Measurements from ENCODE around the gene AFDN.

AFDN gene

DNA sequence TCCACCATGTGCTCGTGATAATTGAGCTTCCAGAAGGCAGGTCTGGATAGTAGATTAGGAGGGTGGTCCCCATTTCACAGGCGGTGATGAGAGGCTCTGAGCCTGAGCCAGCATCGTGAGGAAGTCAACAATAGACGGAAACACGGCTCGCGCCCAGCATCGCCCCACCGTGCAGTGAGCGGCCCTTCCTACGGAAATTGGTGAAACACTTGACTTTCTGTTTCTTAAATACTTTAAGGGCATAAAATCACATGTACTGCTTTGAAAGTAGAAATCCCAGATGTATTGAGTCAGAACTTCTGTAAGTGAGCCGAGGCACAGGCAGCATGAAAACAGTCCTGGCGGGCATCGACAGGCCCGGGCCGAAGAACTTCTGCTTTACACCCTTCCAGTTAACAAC lies 166.5 kb downstream of the AFDN start:
- Histone ChIP-seq H3K9me3 (ENCODE audit: insufficient read depth, low read depth, low read length) (peaks cover 15% of the 10 kb centered on the region; the same call in 1 of the 2 replicates), H3F3A (ENCODE audit: low read depth) (no peaks in the 10 kb centered on the region), H3K4me3 (ENCODE audit: low read length, poor library complexity, severe bottlenecking) (no peak overlapping the region), H3K9ac (ENCODE audit: low read depth, low read length, poor library complexity, severe bottlenecking) (no peak overlapping the region), H3K79me2 (ENCODE audit: insufficient read depth, low read length) (no peaks in the 10 kb centered on the region), H3K4me1 (ENCODE audit: insufficient read depth, low read length, poor library complexity, severe bottlenecking) (no peaks in the 10 kb centered on the region), H4K20me1 (ENCODE audit: insufficient read depth, low read length, poor library complexity, severe bottlenecking) (no peaks in the 10 kb centered on the region), H2AFZ (ENCODE audit: low read length) (no peak overlapping the region), H3K27me3 (ENCODE audit: insufficient read depth, low read length, poor library complexity, severe bottlenecking) (no peaks in the 10 kb centered on the region), H3K36me3 (ENCODE audit: insufficient read depth, low read length) (no peaks in the 10 kb centered on the region), H3K9me2 (replicated peaks; ENCODE audit: low read depth, low read length) (no peaks in the 10 kb centered on the region), H3K4me2 (ENCODE audit: low read depth, low read length, poor library complexity, severe bottlenecking) (no peak overlapping the region)
- TF ChIP-seq, protein P1, sequence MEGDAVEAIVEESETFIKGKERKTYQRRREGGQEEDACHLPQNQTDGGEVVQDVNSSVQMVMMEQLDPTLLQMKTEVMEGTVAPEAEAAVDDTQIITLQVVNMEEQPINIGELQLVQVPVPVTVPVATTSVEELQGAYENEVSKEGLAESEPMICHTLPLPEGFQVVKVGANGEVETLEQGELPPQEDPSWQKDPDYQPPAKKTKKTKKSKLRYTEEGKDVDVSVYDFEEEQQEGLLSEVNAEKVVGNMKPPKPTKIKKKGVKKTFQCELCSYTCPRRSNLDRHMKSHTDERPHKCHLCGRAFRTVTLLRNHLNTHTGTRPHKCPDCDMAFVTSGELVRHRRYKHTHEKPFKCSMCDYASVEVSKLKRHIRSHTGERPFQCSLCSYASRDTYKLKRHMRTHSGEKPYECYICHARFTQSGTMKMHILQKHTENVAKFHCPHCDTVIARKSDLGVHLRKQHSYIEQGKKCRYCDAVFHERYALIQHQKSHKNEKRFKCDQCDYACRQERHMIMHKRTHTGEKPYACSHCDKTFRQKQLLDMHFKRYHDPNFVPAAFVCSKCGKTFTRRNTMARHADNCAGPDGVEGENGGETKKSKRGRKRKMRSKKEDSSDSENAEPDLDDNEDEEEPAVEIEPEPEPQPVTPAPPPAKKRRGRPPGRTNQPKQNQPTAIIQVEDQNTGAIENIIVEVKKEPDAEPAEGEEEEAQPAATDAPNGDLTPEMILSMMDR (conservative IDR thresholded peaks at IDR 0.05; ENCODE audit: low read length), result no peak
- no peak for TF ChIP-seq EZH2phosphoT487 (IDR thresholded peaks at IDR 0.05; ENCODE audit: borderline replicate concordance)

DNA sequence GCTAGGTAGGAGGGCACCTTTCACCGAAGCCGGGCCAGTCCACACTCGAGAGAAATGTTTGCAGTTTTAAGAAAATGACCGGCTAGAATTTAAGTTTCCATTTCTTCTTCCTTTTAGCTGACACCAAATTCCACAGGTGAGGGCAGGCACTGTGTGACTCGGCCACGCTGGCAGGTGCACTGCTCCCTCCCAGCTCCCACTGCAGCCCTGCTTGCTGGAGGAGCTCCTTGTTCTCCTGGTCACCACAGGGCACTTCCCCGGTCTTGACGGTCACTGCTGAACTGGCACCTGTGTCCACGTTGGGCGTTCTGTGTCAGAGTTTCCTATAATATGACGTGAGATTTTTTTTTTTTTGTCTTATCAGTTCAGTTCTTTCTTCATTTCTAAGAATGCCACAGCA lies 167.1 kb downstream of the AFDN start:
- TF ChIP-seq, protein P1 (conservative IDR thresholded peaks at IDR 0.05; ENCODE audit: low read length), result no peak
- TF ChIP-seq EZH2phosphoT487 (IDR thresholded peaks at IDR 0.05; ENCODE audit: borderline replicate concordance), result no peak
- Histone ChIP-seq H3K9me2 (replicated peaks; ENCODE audit: low read depth, low read length) (no peaks in the 10 kb centered on the region), H3K4me3 (ENCODE audit: low read length, poor library complexity, severe bottlenecking) (no peak overlapping the region), H3F3A (ENCODE audit: low read depth) (no peaks in the 10 kb centered on the region), H3K4me2 (ENCODE audit: low read depth, low read length, poor library complexity, severe bottlenecking) (no peak overlapping the region), H4K20me1 (ENCODE audit: insufficient read depth, low read length, poor library complexity, severe bottlenecking) (no peaks in the 10 kb centered on the region), H3K79me2 (ENCODE audit: insufficient read depth, low read length) (no peaks in the 10 kb centered on the region), H3K27me3 (ENCODE audit: insufficient read depth, low read length, poor library complexity, severe bottlenecking) (no peaks in the 10 kb centered on the region), H3K36me3 (ENCODE audit: insufficient read depth, low read length) (no peaks in the 10 kb centered on the region), H2AFZ (ENCODE audit: low read length) (no peak overlapping the region), H3K9ac (ENCODE audit: low read depth, low read length, poor library complexity, severe bottlenecking) (no peak overlapping the region), H3K9me3 (ENCODE audit: insufficient read depth, low read depth, low read length) (peaks cover 8% of the 10 kb centered on the region; the same call in 1 of the 2 replicates), H3K4me1 (ENCODE audit: insufficient read depth, low read length, poor library complexity, severe bottlenecking) (no peaks in the 10 kb centered on the region)

DNA sequence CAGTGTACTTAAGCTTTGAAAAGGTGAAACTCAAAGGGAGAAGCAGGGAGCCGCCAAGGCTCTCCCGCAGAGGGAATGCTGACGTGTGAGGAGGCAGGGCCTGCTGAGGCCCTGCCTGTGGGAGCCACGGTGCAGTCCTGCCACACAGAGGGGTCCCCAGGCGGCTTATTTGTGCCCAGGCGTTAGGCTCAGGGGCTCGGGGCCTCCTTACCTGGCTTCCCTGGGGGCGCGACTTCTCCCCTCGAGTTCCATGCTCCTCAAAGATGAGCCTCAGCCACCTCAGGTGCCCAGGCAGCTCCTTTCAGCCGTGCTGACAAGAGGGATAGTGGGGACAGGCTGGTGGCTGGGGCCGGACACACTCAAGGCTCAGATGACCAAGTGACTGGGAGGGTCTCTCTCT lies 168.6 kb downstream of the AFDN start:
- no peak for TF ChIP-seq EZH2phosphoT487 (IDR thresholded peaks at IDR 0.05; ENCODE audit: borderline replicate concordance)
- TF ChIP-seq, protein P1 (conservative IDR thresholded peaks at IDR 0.05; ENCODE audit: low read length), result no peak
- no peak overlapping the region for H2AFZ ChIP-seq (ENCODE audit: low read length)
- no peaks in the 10 kb centered on the region for H3K9me2 ChIP-seq (replicated peaks; ENCODE audit: low read depth, low read length)
- H3K4me3 ChIP-seq (ENCODE audit: low read length, poor library complexity, severe bottlenecking), result no peak overlapping the region
- H3K27me3 ChIP-seq (ENCODE audit: insufficient read depth, low read length, poor library complexity, severe bottlenecking), result no peaks in the 10 kb centered on the region
- no peaks in the 10 kb centered on the region for H4K20me1 ChIP-seq (ENCODE audit: insufficient read depth, low read length, poor library complexity, severe bottlenecking)
- no peak overlapping the region for H3K9ac ChIP-seq (ENCODE audit: low read depth, low read length, poor library complexity, severe bottlenecking)
- H3K79me2 ChIP-seq (ENCODE audit: insufficient read depth, low read length), result no peaks in the 10 kb centered on the region
- H3K36me3 ChIP-seq (ENCODE audit: insufficient read depth, low read length), result no peaks in the 10 kb centered on the region
- H3K9me3 ChIP-seq (ENCODE audit: insufficient read depth, low read depth, low read length), result peaks cover 7% of the 10 kb centered on the region; the same call in 1 of the 2 replicates
- no peak overlapping the region for H3K4me2 ChIP-seq (ENCODE audit: low read depth, low read length, poor library complexity, severe bottlenecking)
- no peaks in the 10 kb centered on the region for H3F3A ChIP-seq (ENCODE audit: low read depth)
- no peaks in the 10 kb centered on the region for H3K4me1 ChIP-seq (ENCODE audit: insufficient read depth, low read length, poor library complexity, severe bottlenecking)
